Prostate gland (tissue), 2 donors: ENCODE data around the gene PROK2.

Experiments used
- CTCF ChIP-seq, 4 experiments: fragments of 200-600 bp in 2 of 4; fragments of 450-650 bp in 2 of 4; sonication (generic) in 2 of 4; IDR thresholded peaks; 1 replicate in 3 of 4; 2 replicates in 1 of 4; pipeline ENCODE4 v1.5.1; 2016 to 2019; ENCODE audit warnings: antibody characterized with exemption in 4 of 4, mild to moderate bottlenecking in 2 of 4, moderate library complexity in 2 of 4
- POLR2A ChIP-seq: fragments of 450-650 bp; IDR thresholded peaks from one replicate; pipeline ENCODE4 v1.6.1; 2016; ENCODE audit warnings: antibody characterized with exemption, mild to moderate bottlenecking

- TF ChIP-seq CTCF (IDR thresholded peaks at IDR 0.05) (no peak), POLR2A (no peak)
Measured at GRCh38 chr3:71817262-71817661, 32.3 kb upstream of the PROK2 start.
